Upper lobe of left lung (tissue), 6 donors: ENCODE results near the gene RTL1. TPM values are rescaled to one million over a fixed set of nuclear protein-coding genes. Genes with fewer than 3 reads are reported as not detected.

ENCODE experiments used
- ATAC-seq, 2 donors: fragments of 200-7000 bp; cut with Tn5 transposase; one replicate each; pipeline ENCODE4 v1.9.1; 2022; ENCODE audit warnings: mild to moderate bottlenecking in 2 of 2, moderate library complexity in 2 of 2; ENCODE audit not compliant: low FRiP score in 2 of 2
- DNase-seq, 2 donors: peaks; one replicate each; pipeline ENCODE4 v3.0.0-alpha.2; 2019 to 2020
- H3K27ac ChIP-seq, 4 donors: fragments of 200-600 bp; sonication (generic); one replicate each; pipeline ENCODE4 v1.5.1; 2016 to 2019
- H3K27me3 ChIP-seq, 4 donors: fragments of 200-600 bp; sonication (generic); one replicate each; pipeline ENCODE4 v1.5.1; 2017 to 2019
- H3K36me3 ChIP-seq, 4 donors: fragments of 200-600 bp; sonication (generic); one replicate each; pipeline ENCODE4 v1.5.1; 2016 to 2019
- H3K4me1 ChIP-seq, 4 donors: fragments of 200-600 bp; sonication (generic); one replicate each; pipeline ENCODE4 v1.5.1; 2018 to 2019
- H3K4me3 ChIP-seq, 4 donors: fragments of 200-600 bp; sonication (generic); one replicate each; pipeline ENCODE4 v1.5.1; 2017 to 2019; ENCODE audit warnings: mild to moderate bottlenecking in 2 of 4, moderate library complexity in 1 of 4
- H3K9me3 ChIP-seq, 4 donors: fragments of 200-600 bp; sonication (generic); one replicate each; pipeline ENCODE4 v1.5.1; 2018 to 2019
- CTCF ChIP-seq, 6 experiments: fragments of 450-650 bp in 4 of 6; fragments of 200-600 bp in 2 of 6; sonication (generic) in 2 of 6; IDR thresholded peaks; one replicate each; pipeline ENCODE4 v1.5.1; 2016 to 2019; ENCODE audit warnings: antibody characterized with exemption in 6 of 6
- EP300 ChIP-seq, 4 donors: sonication (generic); formaldehyde crosslinking; IDR thresholded peaks; one replicate each; pipeline ENCODE4 v1.5.1; 2017; ENCODE audit warnings: antibody characterized with exemption in 4 of 4, control low read depth in 2 of 4
- POLR2A ChIP-seq, 4 donors: fragments of 450-650 bp; IDR thresholded peaks; one replicate each; pipeline ENCODE4 v1.5.1; 2016 to 2017; ENCODE audit warnings: antibody characterized with exemption in 4 of 4, mild to moderate bottlenecking in 2 of 4
- POLR2AphosphoS5 ChIP-seq, 2 donors: sonication (generic); formaldehyde crosslinking; IDR thresholded peaks; one replicate each; pipeline ENCODE4 v1.5.1; 2017; ENCODE audit warnings: antibody characterized with exemption in 2 of 2
- WGBS, 2 donors: methylation state at CpG; one replicate each; pipeline ENCODE4 v1.1.5; 2017 to 2018; 5-methylcytosine and 5-hydroxymethylcytosine counted together
- total RNA-seq, 6 donors: library from RNA; depleted of rRNA in 4 of 6; stranded (reverse); fragments of >200 nt in 4 of 6; gene quantifications; one replicate each; pipeline versions ENCODE4 v1.1.0 to v1.2.1, GENCODE V29; 2016 to 2021
- donor health status: DM: no; HTN: no; CAD: no; lungs with moderate emphysema.
- donor health status: DM: no; HTN: yes; CAD: no; lungs with severe emphysema.

Gene RTL1
- total RNA-seq, 6 donors from 2014 or later, result not detected

DNA sequence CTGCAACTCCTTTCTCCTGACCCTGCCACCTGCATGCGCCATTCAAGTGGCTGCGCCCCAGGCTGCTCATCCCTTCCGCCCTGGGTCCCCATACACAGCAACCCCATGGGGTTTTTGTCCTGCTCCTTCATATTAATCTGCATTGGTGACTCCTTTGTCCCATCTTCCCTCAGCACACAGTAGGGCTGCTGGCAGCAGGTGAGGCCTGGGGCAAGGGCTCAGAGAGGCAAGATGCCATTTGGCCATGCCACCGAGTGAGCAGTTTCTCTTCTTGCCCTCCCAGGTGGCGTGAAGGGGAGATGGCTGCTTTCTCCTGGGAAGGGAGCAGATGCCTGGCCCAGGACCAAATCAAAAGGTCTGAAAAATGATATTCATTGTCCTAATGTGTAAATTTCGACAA is 9.1 kb downstream of the RTL1 start:
- Histone ChIP-seq H3K4me3 (no peak overlapping the region), H3K9me3 (no peaks in the 10 kb centered on the region), H3K36me3 (no peaks in the 10 kb centered on the region), H3K27me3 (no peaks in the 10 kb centered on the region), H3K27ac (no peak overlapping the region), H3K4me1 (peaks cover 0 to 6% (median 2%) of the 10 kb centered on the region in 4 donors)
- TF ChIP-seq CTCF (IDR thresholded peaks at IDR 0.05), result no peak
- no peak for TF ChIP-seq EP300 (IDR thresholded peaks at IDR 0.05)
- no peak for TF ChIP-seq POLR2A (IDR thresholded peaks at IDR 0.05)
- TF ChIP-seq POLR2AphosphoS5 (IDR thresholded peaks at IDR 0.05), result no peak
- no peak for DNase-seq
- WGBS, 2 donors, result 91 to 96% methylated on average over 6 of the region's 6 CpGs
- no peak for ATAC-seq

GRCh38 chr14:100893760-100894159 is 9.8 kb downstream of the RTL1 start:
- TF ChIP-seq CTCF (IDR thresholded peaks at IDR 0.05) (no peak), EP300 (IDR thresholded peaks at IDR 0.05) (no peak), POLR2AphosphoS5 (IDR thresholded peaks at IDR 0.05) (no peak), POLR2A (IDR thresholded peaks at IDR 0.05) (no peak)
- WGBS, 2 donors, result 76 to 85% methylated on average over 11 of the region's 11 CpGs
- ATAC-seq, result no peak
- H3K4me1 ChIP-seq, result no peaks in the 10 kb centered on the region
- no peaks in the 10 kb centered on the region for H3K9me3 ChIP-seq
- peak in 1 of 2 donors; percentile 18 for DNase-seq
- H3K36me3 ChIP-seq, result no peaks in the 10 kb centered on the region
- H3K27ac ChIP-seq, result no peak overlapping the region
- no peaks in the 10 kb centered on the region for H3K27me3 ChIP-seq
- H3K4me3 ChIP-seq, result no peak overlapping the region

- 64 to 77% methylated on average over 8 of the region's 8 CpGs for WGBS, 2 donors
- H3K36me3 ChIP-seq, result no peaks in the 10 kb centered on the region
- no peak overlapping the region for H3K4me3 ChIP-seq
- H3K27me3 ChIP-seq, result no peaks in the 10 kb centered on the region
- peak in 1 of 2 donors; percentile 13 for DNase-seq
- TF ChIP-seq CTCF (IDR thresholded peaks at IDR 0.05) (no peak), EP300 (IDR thresholded peaks at IDR 0.05) (no peak), POLR2A (IDR thresholded peaks at IDR 0.05) (no peak), POLR2AphosphoS5 (IDR thresholded peaks at IDR 0.05) (no peak)
- H3K4me1 ChIP-seq, result no peaks in the 10 kb centered on the region
- ATAC-seq, result no peak
- H3K27ac ChIP-seq, result no peak overlapping the region
- no peaks in the 10 kb centered on the region for H3K9me3 ChIP-seq
These were observed 10.3 kb downstream of the RTL1 start for GRCh38 chr14:100893228-100893601.

DNA sequence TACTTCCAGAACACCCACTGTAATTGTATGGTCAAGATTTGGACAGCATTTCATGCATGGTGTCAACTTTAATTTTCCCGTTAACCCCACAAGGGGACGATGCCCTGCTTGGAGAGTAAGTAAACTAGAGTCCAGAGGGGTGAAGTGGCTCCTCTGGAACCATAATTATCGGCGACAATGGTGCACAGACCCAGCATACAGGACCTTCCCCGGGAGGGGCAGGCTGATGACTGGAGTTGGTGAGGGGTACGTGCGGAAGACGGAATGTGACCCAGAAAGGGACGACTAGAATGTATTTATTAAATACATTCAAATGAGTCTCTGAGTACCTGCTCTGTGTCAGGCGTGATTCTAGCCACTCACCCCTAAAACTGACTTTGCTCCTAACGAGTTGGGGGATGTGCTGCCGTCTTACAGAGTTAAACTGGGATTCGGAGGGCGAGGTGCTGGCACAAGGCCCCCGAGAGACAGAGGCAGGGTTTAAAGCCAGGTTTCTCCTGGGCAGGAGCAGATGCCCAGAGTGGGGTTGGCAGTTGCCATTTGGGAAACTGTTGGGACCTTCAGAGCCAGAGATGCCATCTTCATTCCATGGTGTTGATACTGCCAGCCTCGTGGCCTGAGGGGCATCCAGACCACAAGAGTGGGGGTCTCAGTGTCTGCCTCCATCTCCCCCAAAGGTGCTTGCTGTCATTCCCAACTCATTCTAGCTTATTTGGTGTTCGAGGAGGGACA is 10.9 kb downstream of the RTL1 start:
- 84 to 91% methylated on average over 15 to 17 of the region's 17 CpGs for WGBS, 2 donors
- DNase-seq (peak in 1 of 2 donors; percentile 12), ATAC-seq (no peak)
- H3K9me3 ChIP-seq, result no peaks in the 10 kb centered on the region
- no peak overlapping the region for H3K27ac ChIP-seq
- no peak overlapping the region for H3K4me3 ChIP-seq
- no peaks in the 10 kb centered on the region for H3K27me3 ChIP-seq
- TF ChIP-seq EP300 (IDR thresholded peaks at IDR 0.05), result no peak
- TF ChIP-seq POLR2AphosphoS5 (IDR thresholded peaks at IDR 0.05), result no peak
- H3K36me3 ChIP-seq, result no peaks in the 10 kb centered on the region
- H3K4me1 ChIP-seq, result no peaks in the 10 kb centered on the region

DNA sequence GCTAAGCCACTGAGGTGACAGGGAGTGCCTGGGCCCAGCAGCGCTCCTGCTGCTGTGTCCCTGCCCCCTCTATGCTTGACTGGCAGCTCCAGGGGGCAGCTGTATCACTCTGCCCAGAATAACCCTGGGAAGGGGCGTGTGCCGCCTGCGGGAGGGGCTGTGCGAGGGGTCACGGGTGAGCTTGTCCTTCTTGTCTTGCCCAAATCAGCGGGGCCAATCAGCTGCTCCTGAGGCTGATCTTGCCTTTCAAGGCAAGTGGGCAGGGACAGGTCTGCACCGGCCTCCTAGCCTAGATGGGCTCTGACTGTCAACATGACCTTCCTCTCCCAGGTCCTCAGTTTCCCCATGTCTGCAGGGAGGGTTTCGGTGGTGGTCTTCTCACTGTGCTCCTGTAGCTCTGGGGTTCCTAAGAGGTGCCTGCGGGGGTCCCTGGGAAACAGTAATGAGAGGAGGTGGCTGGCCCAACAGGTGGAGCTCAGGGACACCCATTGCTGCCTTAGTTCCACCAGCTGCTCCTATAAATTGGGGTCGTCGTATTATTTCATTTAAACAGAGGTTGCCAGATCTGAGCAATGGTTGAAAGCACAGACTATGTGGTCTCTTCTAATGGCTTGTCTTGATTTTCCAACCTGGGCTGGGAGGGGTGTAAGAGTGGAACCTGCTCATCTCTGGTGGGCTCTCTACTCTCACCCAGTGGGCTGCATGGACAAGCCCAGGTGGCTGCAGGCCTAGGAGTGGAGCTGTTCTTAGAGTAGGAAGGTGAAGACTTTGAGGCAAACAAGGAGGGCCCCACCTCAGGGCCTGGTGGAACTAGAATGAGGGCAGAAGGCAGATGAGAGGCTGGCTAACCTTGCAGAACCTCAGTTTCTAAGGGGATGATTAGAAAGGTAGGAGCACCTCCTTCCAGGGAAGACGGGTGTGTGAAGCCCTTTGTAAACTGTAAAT is 11.7 kb downstream of the RTL1 start:
- WGBS, 2 donors, result 87 to 95% methylated on average over 3 to 12 of the region's 13 CpGs
- Histone ChIP-seq H3K27me3 (no peaks in the 10 kb centered on the region), H3K36me3 (no peaks in the 10 kb centered on the region), H3K27ac (no peak overlapping the region), H3K9me3 (no peaks in the 10 kb centered on the region), H3K4me3 (no peak overlapping the region), H3K4me1 (no peaks in the 10 kb centered on the region)
- DNase-seq, result peak in 1 of 2 donors; percentile 15
- TF ChIP-seq CTCF (IDR thresholded peaks at IDR 0.05), result no peak
- no peak for TF ChIP-seq POLR2A (IDR thresholded peaks at IDR 0.05)
- no peak for TF ChIP-seq EP300 (IDR thresholded peaks at IDR 0.05)
- TF ChIP-seq POLR2AphosphoS5 (IDR thresholded peaks at IDR 0.05), result no peak
- ATAC-seq, result peak in 1 of 2 donors; percentile 27
